ENCODE data around the gene NSUN2. TPM values are rescaled to one million over a fixed set of nuclear protein-coding genes. Genes with fewer than 3 reads are reported as not detected.
"Not testable (repeated sequence)": the region's sequence is repeated elsewhere in the genome, so short reads cannot be mapped to it uniquely, and the experiment has no call there.

Gene NSUN2
- total and polyA plus RNA-seq, 2 donors (not counting 3 experiments of a cell fraction or from before 2014, with no cell fraction given) = 53.7 to 73.0 TPM

DNA sequence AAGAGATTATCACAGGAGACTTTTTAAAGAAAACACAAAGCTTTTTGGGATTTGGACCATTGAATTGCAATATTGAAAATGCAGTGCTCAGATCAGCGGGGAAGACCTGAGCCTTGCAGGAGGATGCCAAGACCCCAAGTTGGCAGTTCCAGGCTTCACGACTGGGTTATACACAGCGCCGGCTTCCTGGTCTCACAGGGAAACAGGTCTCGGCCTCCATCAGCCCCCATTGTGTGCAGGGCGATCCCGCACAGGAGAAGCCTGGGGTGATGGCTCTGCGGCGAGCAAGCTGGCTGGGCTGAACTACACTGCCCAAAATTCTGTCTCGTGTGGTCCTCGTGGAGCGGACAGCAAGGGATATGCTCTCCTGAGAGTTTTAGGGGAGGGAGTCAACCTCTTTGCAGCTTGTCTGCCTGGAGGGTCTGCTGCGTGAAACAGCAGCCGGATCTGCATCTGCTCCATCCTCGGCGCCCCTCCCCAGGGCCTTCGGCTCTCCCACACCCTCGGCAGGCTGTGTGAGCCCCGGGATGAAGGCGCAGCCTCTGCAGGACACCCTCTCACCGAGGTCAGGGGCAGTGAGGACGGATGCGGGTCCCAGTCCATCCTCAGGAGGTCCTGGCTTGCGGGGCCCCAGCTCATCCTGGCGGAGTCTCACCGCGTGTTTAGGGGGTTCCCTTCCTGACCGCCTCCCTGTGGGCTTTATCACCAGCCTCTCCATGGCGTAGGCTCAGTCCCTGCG is 60.6 kb downstream of the NSUN2 start:
- ChIA-PET CTCF (interaction anchor here (0.6 kb wide), 1 partner anchor 57 kb away, joined by 3 read pairs; no protein-coding TSS in a partner anchor), POLR2A (no interaction called here)
- dilution Hi-C loops (cut with MboI; ENCODE audit: extremely low pct_ligation_motif_present, low sequenced_read_pairs) = no loop called here

DNA sequence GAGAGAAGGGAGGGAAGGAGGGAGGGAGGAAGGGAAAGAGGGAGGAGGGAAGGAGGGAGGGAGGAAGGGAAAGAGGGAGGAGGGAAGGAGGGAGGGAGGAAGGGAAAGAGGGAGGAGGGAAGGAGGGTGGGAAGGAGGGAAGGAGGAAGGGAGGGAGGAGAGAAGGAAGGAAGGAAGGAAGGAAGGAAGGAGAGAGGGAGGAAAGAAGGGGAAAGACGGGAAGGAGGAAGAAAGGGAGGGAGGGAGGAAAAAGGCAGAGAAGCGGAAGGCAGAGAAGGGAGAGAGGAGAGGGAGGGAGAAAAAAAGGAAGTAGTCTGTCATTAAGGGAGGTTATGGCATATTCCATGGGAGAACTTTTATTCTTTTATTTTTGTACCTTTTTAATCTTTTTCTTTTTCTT is 61.2 kb downstream of the NSUN2 start:
- POLR2A ChIA-PET; intact Hi-C loops (cut with micrococcal nuclease); H3K36me3 ChIP-seq (ENCODE audit: control insufficient read depth in 2 of 2, extremely low read depth in 1 of 2, insufficient read depth in 2 of 2, low read length in 2 of 2); H3K4me3 ChIP-seq (replicated peaks in 1 of 3; ENCODE audit: insufficient read depth in 1 of 3, low read depth in 1 of 3, low read length in 3 of 3); H3K9ac ChIP-seq (replicated peaks; ENCODE audit: extremely low read depth, insufficient read depth, low read length); H3K4me2 ChIP-seq (ENCODE audit: insufficient read depth, low read length); H3K9me1 ChIP-seq (replicated peaks; ENCODE audit: control insufficient read depth, extremely low read depth, insufficient read depth, low read length); DNase-seq (ENCODE audit: low read depth, low spot score); BruUV-seq (replicated peaks); H3K27me3 ChIP-seq (ENCODE audit: control insufficient read depth in 2 of 2, insufficient read depth in 2 of 2, low read length in 2 of 2); H3K27ac ChIP-seq (ENCODE audit: insufficient read depth, low read depth, low read length); dilution Hi-C loops (cut with MboI; ENCODE audit: extremely low pct_ligation_motif_present, low sequenced_read_pairs); H2AFZ ChIP-seq (ENCODE audit: low read depth, low read length); H4K20me1 ChIP-seq (replicated peaks; ENCODE audit: control insufficient read depth, extremely low read depth, insufficient read depth, low read length); H3K9me3 ChIP-seq (replicated peaks; ENCODE audit: control insufficient read depth, insufficient read depth, low read length); H3K4me1 ChIP-seq (ENCODE audit: control insufficient read depth, extremely low read depth, insufficient read depth, low read length); H3K79me2 ChIP-seq (ENCODE audit: control insufficient read depth, insufficient read depth, low read length); FAIRE-seq: not testable (repeated sequence)
- CTCF ChIA-PET = interaction anchor here (0.6 kb wide), 1 partner anchor 57 kb away, joined by 3 read pairs; no protein-coding TSS in a partner anchor

More for the DNA sequence above, 60.6 kb downstream of the NSUN2 start:
- no peak overlapping the region for H3K27ac ChIP-seq (ENCODE audit: insufficient read depth, low read depth, low read length)
- FAIRE-seq (no peak), DNase-seq (ENCODE audit: low read depth, low spot score) (no peak)
- H3K36me3 ChIP-seq (ENCODE audit: control insufficient read depth in 2 of 2, extremely low read depth in 1 of 2, insufficient read depth in 2 of 2, low read length in 2 of 2) = no peaks in the 10 kb centered on the region
- no peak overlapping the region for H3K4me2 ChIP-seq (ENCODE audit: insufficient read depth, low read length)
- no peaks in the 10 kb centered on the region for H3K9me3 ChIP-seq (replicated peaks; ENCODE audit: control insufficient read depth, insufficient read depth, low read length)
- no peaks in the 10 kb centered on the region for H3K79me2 ChIP-seq (ENCODE audit: control insufficient read depth, insufficient read depth, low read length)
- H3K9ac ChIP-seq (replicated peaks; ENCODE audit: extremely low read depth, insufficient read depth, low read length) = no peak overlapping the region
- H4K20me1 ChIP-seq (replicated peaks; ENCODE audit: control insufficient read depth, extremely low read depth, insufficient read depth, low read length) = no peaks in the 10 kb centered on the region
- H3K9me1 ChIP-seq (replicated peaks; ENCODE audit: control insufficient read depth, extremely low read depth, insufficient read depth, low read length) = no peaks in the 10 kb centered on the region
- no peak overlapping the region for H3K4me3 ChIP-seq (replicated peaks in 1 of 3; ENCODE audit: insufficient read depth in 1 of 3, low read depth in 1 of 3, low read length in 3 of 3)
- H2AFZ ChIP-seq (ENCODE audit: low read depth, low read length) = no peak overlapping the region
- no peak for TF ChIP-seq FOS (IDR thresholded peaks at IDR 0.05; ENCODE audit: borderline replicate concordance, insufficient read depth, low read length)
- no peak for TF ChIP-seq JUN (IDR thresholded peaks at IDR 0.05; ENCODE audit: borderline replicate concordance, insufficient read depth, insufficient read length, low read depth)
- no peak for TF ChIP-seq EZH2 (IDR thresholded peaks at IDR 0.05; ENCODE audit: borderline replicate concordance, low read depth, low read length, severe bottlenecking)
- no peak for TF ChIP-seq POLR2AphosphoS5 (IDR thresholded peaks at IDR 0.05; ENCODE audit: insufficient read depth, low read depth, low read length)
- TF ChIP-seq MYC (IDR thresholded peaks at IDR 0.05; ENCODE audit: low read depth, low read length) = no peak
- no peak for TF ChIP-seq GATA2 (IDR thresholded peaks at IDR 0.05; ENCODE audit: insufficient read depth, insufficient read length, low read depth, low read length)
- no peak for TF ChIP-seq POLR2A (IDR thresholded peaks at IDR 0.05; ENCODE audit: low read depth, low read length)
- TF ChIP-seq, protein P1, sequence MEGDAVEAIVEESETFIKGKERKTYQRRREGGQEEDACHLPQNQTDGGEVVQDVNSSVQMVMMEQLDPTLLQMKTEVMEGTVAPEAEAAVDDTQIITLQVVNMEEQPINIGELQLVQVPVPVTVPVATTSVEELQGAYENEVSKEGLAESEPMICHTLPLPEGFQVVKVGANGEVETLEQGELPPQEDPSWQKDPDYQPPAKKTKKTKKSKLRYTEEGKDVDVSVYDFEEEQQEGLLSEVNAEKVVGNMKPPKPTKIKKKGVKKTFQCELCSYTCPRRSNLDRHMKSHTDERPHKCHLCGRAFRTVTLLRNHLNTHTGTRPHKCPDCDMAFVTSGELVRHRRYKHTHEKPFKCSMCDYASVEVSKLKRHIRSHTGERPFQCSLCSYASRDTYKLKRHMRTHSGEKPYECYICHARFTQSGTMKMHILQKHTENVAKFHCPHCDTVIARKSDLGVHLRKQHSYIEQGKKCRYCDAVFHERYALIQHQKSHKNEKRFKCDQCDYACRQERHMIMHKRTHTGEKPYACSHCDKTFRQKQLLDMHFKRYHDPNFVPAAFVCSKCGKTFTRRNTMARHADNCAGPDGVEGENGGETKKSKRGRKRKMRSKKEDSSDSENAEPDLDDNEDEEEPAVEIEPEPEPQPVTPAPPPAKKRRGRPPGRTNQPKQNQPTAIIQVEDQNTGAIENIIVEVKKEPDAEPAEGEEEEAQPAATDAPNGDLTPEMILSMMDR (IDR thresholded peaks at IDR 0.05; ENCODE audit: extremely low read depth in 1 of 2, insufficient read depth in 1 of 2, low read depth in 1 of 2, low read length in 2 of 2) = no peak
- TF ChIP-seq, protein P2, sequence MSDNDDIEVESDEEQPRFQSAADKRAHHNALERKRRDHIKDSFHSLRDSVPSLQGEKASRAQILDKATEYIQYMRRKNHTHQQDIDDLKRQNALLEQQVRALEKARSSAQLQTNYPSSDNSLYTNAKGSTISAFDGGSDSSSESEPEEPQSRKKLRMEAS (IDR thresholded peaks at IDR 0.05; ENCODE audit: insufficient read depth, insufficient read length) = no peak
- intact Hi-C loops (cut with micrococcal nuclease) = no loop called here
- H3K27me3 ChIP-seq (ENCODE audit: control insufficient read depth in 2 of 2, insufficient read depth in 2 of 2, low read length in 2 of 2) = peaks cover 0 to 2% of the 10 kb centered on the region in 2 experiments
- H3K4me1 ChIP-seq (ENCODE audit: control insufficient read depth, extremely low read depth, insufficient read depth, low read length) = peaks cover 8% of the 10 kb centered on the region
- BruUV-seq (replicated peaks) = no TSS peak
